CMK (cell line): ENCODE measurements around the gene WDR26.
A peak's percentile ranks its signal among the peaks of the same experiment; 100 is the strongest.
"Not testable (repeated sequence)": the region's sequence is repeated elsewhere in the genome, so short reads cannot be mapped to it uniquely, and the experiment has no call there.

Experiments
- DNase-seq: peaks from one replicate; pipeline ENCODE4 v3.0.0-alpha.2; 2010; ENCODE audit warnings: low read depth

WDR26 gene

DNA sequence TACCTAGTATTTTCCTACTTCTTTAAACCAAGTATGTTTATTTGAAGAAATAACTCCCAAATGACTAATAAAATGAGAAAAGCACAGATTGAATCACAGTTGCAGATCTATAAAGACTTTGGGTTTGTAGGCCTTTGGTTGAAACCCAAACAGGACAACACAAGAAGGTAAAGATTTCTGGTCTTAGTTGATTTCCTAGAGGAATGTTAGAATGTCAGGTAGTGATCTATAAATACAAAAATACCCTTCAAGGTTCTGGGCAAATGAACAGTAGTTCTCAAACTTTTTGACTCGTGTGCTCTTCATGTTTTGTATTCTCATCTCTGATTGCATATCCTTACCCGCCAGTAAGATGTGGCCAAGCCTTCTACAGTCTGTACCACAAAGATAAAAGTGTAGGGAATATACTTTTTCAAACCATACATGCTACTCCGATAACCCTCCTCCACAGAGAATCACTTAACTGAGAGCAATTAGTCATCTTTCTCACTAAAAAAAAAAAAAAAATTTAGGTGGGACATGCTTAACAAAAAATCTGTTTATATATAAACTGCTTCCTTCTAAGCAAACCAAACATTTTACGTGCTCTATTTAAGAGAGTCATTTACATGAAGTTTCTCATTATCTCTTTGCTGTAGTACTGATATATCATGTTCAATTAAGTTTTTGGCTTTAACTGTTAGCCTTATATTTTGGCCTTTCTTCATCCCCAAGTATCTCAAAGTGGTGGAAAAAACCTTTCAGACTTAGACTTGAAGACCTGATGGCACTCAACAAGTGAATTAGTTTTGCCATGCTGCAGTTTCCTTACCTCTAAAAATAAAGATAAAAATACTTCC lies 42.0 kb downstream of the WDR26 start:
- DNase-seq = peak; percentile 20

DNA sequence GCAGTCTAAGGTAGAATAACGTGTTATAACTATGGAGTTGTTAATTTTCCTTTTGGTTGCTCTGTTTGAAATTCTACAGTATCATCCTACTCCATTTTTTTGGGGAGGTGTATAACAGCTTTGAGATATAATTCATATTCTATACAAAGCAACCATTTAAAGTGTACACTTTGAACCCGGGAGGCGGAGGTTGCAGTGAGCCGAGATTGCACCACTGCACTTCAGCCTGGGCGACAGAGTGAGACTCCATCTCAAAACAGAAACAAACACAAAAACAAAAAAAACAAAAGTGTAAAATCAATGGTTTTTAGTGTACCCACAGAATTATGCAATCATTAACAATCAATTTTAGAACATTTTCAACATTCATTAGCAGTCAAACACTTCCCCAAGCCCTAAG lies 44.1 kb downstream of the WDR26 start:
- DNase-seq = no peak

DNA sequence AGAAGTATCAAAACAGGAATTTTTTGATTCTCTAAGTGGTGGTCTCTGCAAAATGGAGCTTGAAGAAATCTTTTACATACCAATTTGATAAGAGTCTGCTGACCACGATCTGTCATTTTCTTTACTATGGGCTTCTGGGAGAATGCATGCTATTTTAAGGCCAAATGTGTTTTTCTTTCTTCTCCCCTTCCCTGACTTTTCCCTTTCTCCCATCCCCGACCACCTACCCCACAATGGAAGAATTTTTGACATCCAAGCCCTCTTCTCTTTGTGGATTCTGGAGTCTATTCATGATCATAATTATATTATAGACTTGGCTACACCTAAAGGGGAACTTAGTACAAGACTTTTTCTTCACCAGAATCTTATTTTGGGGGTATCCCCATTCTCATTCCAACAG lies 46.7 kb downstream of the WDR26 start:
- no peak for DNase-seq

DNA sequence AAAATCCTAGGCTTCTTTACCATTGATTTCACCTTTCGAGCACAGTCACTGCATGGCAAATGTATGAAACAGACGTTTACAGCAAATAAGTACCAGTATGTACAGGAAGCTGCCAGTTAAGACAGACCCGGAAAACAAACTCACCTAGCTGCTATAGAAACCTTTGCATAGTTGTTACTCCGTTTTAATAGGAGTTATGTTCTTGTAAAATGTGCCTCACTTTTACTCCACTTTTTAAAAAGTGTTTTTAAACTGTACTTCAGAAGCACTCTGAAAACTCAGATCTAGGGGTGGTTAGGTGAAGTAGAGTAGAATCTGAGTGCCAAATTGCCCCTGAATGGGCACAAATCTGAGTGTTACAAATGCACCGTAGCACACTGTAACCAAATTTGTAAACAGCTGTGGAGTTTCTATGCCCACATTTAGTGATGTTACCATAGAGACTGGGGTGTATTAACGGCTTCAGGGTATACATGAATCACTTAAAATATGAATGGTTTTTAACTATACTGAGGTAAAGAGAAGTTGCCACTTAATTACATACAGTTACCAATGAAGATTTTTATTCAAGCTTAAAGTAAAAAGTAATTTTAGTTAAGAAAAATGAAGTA lies 47.2 kb downstream of the WDR26 start:
- no peak for DNase-seq

DNA sequence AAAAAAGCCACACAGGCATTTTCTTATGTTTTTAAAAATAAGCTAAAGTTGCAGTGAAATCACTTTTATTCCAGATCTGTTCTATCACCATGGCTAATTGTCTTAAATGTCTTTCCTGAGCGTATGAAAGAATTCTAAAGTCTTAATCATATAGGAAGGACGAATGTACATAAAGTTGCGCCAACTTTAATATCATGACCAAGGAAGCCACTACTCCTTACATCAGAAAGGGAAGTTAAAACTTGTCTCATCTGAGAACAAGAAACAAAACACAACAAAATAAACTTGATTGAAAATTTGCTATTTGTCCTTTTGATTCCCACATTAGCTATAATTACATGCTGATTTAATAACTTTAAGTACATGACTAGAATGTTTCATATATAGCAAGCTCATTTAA lies 51.4 kb downstream of the WDR26 start:
- no peak for DNase-seq

DNA sequence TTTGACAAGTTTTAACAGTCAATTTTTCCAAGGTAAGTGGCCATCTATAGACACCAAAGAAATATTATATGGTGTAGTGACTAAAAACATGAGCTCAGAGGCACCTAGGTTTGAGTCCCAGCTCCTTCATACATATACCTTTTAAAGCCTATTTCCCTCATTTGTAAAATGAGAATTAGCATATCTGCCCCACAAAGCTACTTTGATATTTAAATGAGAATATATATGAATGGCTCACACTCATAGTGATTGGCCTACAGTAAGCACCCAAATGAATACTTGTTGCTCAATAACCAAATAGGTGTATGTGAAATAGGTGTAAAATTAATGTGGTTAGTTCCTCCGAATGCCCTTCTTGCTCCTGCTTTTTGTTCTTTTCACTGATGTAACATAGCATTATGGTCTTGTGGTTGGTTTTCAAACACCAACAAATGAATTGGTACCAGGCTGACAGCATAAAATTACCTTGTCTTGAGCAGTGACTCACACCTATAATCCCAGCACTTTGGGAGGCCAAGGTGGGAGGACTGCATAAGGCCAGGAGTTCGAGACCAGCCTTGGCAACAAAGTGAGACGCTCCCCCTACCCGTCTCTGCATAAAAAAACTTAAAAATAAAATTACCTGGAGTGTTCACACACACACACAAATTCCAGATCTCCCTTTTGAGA lies 52.6 kb downstream of the WDR26 start:
- no peak for DNase-seq

GRCh38 chr1:224380003-224380402 lies 54.6 kb downstream of the WDR26 start:
- no peak for DNase-seq

GRCh38 chr1:224378855-224379631 lies 55.6 kb downstream of the WDR26 start:
- no peak for DNase-seq

- DNase-seq = no peak
These were observed 57.0 kb downstream of the WDR26 start for GRCh38 chr1:224377676-224378006.

DNA sequence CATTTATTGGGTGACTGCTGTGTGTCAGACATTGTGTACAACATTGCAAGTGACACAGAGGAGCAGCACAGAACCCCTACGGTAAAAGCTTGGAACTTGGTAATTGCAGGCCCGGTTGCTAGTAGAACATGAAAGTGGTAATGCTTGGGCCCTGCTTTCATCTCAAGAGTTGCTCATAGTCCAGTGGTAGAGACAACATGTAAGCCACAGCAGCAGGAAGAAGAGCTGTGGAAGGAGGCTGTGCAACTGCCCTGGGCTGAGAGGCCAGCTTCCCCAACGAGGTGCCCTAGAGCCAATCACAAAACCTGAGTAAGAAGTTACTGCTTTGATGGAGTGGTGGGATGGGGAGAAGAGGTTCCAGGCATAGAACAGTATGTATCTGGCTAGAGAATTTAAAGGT lies 59.5 kb downstream of the WDR26 start:
- DNase-seq = no peak

DNA sequence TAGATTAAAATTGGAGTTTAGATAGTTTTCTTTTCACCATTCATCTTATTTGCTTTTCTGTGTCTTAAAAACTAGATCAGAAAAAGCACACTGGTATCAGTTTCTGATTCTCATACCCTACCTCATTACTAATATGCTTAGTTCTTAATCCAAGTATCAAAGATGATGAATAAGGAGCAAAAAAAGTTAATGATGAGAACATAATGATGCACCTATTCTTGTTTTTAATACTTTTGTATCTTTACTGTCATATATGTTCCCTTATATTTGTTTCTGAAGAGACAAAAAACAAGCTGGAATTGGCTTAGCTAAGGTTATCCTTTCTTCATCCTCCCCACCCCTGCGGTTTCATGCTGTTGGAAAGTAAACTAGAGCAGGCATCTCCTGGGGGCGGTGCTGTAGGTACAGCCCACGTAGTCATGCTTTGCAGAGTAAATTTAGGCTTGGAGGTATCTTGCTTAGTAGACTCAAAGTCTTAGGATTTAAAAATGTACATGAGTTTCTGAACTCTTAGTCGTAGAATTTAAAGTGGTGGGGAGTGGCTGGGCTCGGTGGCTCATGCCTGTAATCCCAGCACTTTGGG lies 61.5 kb downstream of the WDR26 start:
- DNase-seq = no peak

DNA sequence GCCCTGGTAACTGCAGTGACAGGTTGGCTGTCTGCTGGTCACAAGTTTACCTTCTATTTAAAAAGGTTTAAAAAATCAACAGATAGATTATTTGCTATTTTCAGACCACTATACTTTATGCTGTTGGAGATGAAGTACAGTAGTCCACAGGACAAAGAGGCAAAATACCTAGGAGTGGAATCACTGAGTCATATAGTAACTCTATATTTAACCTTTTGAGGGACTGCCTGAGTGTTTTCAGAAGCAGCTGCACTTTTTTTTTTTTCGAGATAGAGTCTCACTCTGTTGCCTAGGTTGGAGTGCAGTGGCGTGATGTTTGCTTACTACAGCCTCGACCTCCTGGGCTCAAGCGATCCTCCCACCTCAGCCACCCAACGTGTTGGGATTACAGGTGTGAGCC lies 66.2 kb downstream of the WDR26 start:
- no peak for DNase-seq

GRCh38 chr1:224359207-224359606 lies 75.4 kb downstream of the WDR26 start:
- DNase-seq = no peak

DNA sequence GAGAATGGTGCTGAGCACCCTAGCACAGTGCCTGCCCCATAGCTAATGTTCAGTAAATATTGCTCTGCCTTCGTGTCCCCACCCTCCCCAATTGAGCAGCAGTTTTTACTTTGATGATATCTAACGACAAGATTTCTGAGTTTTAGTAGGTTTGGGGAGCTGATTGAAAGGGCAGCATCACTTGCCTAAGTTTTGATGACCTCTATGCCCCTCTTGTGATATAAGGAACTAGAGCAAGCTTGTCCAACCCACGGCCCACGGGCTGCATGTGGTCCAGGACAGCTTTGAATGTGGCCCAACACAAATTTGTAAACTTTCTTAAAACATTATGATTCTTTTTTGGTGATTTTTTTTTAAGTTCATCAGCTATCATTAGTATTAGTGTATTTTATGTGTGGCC lies 76.4 kb downstream of the WDR26 start:
- DNase-seq = no peak

- DNase-seq = no peak
These were observed 76.9 kb downstream of the WDR26 start for GRCh38 chr1:224357626-224358124.

GRCh38 chr1:224356685-224357625 lies 77.6 kb downstream of the WDR26 start, which contains the start of gene CNIH4:
Gene CNIH4, plus strand, starts transcription at chr1:224356879. Its CDS starts 46 bp downstream, at chr1:224356925.
- DNase-seq = peak; percentile 82

DNA sequence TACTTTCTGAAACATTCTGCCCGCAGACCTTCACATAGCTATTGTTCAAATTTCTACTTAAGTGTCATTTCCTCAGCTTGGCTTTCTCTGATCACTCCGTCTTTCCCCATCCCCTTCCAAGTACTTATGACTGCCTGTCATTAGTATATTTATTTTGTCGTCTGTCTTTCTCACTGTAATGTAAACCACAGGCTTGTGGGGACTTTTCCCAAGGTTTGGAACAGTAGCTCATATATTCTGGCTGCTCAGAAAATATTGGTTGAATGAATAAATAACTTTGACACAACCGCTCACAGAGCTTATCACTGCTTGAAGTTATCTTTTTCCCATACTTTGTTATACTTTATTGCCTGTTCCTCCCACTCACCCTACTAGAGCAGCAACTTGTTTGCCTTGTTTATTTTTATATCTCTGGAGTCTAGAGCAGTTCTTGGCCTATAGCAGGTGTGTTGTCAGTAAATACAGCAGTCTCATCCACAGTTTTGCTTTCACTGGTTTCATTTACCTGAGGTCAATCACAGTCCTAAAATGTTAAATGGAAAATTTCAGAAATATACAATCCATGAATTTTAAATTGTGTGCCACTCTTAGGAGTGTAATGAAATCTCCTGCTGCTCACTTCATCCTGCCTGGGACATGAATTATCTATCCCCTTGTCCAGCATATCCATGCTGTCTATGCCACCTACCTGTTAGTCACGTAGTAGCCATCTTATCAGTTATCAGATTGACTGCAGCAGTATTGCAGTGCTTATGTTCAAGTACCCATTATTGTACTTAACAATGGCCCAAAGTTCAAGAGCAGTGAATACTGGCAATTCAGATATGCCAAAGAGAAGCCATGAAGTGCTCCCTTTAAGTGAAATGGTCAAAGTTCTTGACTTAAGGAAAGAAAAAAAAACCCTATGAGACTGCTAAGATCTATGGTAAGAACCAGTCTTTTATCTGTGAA lies 80.3 kb downstream of the WDR26 start:
- DNase-seq = no peak

DNA sequence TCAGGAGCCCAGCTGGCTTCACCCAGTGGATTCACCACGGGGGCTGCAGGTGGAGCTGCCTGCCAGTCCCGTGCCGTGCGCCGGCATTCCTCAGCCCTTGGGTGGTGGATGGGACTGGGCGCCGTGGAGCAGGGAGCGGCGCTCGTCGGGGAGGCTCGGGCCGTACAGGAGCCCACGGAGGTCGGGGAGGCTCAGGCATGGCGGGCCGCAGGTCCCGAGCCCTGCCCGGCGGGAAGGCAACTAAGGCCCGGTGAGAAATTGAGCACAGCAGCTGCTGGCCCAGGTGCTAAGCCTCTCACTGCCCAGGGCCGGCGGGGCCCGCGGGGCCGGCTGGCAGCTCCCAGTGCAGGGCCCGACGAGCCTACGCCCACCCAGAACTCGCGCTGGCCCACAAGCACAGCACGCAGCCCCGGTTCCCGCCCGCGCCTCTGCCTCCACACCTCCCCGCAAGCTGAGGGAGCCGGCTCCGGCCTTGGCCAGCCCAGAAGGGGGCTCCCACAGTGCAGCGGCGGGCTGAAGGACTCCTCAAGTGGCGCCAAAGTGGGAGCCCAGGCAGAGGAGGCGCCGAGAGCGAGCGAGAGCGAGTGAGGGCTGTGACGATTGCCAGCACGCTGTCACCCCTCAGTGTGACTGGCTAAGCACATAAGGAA lies 82.0 kb downstream of the WDR26 start:
- not testable (repeated sequence) for DNase-seq

- not testable (repeated sequence) for DNase-seq
These were observed 84.9 kb downstream of the WDR26 start for GRCh38 chr1:224349716-224350115.
